Mesothelial cell of epicardium (in vitro differentiated cells): ENCODE measurements around the gene HEATR3. TPM values are rescaled to one million over a fixed set of nuclear protein-coding genes. Genes with fewer than 3 reads are reported as not detected.
"Not testable (repeated sequence)": the region's sequence is repeated elsewhere in the genome, so short reads cannot be mapped to it uniquely, and the experiment has no call there.

Experiments used
- DNase-seq, 2 experiments: peaks; one replicate each; pipeline ENCODE4 v3.0.0; 2021; ENCODE audit warnings: low spot score in 2 of 2; ENCODE audit not compliant: unreplicated experiment in 2 of 2
- H3K27ac Mint-ChIP-seq: 2 replicates; pipeline ENCODE4 v1.8.0; 2021; ENCODE audit warnings: mixed read lengths
- H3K27me3 Mint-ChIP-seq: 2 replicates; pipeline ENCODE4 v1.8.0; 2021; ENCODE audit warnings: low read depth, mixed read lengths
- H3K36me3 Mint-ChIP-seq: 2 replicates; pipeline ENCODE4 v1.8.0; 2021; ENCODE audit warnings: mixed read lengths
- H3K4me1 Mint-ChIP-seq: 2 replicates; pipeline ENCODE4 v1.8.0; 2021; ENCODE audit warnings: mixed read lengths
- H3K4me3 Mint-ChIP-seq: 2 replicates; pipeline ENCODE4 v1.8.0; 2021; ENCODE audit warnings: mild to moderate bottlenecking, moderate library complexity, mixed read lengths
- H3K9me3 Mint-ChIP-seq: 2 replicates; pipeline ENCODE4 v1.8.0; 2021; ENCODE audit warnings: mixed read lengths
- CTCF ChIP-seq: fragments of 200-600 bp; sonication (generic); IDR thresholded peaks from one replicate; pipeline ENCODE4 v1.5.0; 2021; ENCODE audit warnings: antibody characterized with exemption; ENCODE audit not compliant: unreplicated experiment
- total RNA-seq: library from RNA; stranded (reverse); gene quantifications from 3 replicates; pipeline ENCODE4 v1.2.1, GENCODE V29; 2021

Gene HEATR3
- total RNA-seq, 1 donor from 2014 or later: 19.2 TPM

- H3K4me1 Mint-ChIP-seq: no peaks in the 10 kb centered on the region
- peaks cover 2% of the 10 kb centered on the region for H3K27me3 Mint-ChIP-seq
- H3K27ac Mint-ChIP-seq: no peak overlapping the region
- no peak for DNase-seq
- H3K36me3 Mint-ChIP-seq: peaks cover 2% of the 10 kb centered on the region
- H3K4me3 Mint-ChIP-seq: no peak overlapping the region
- TF ChIP-seq CTCF: no peak
- peaks cover 4% of the 10 kb centered on the region for H3K9me3 Mint-ChIP-seq
These were observed 56.1 kb downstream of the HEATR3 start for GRCh38 chr16:50121721-50122445.

DNA sequence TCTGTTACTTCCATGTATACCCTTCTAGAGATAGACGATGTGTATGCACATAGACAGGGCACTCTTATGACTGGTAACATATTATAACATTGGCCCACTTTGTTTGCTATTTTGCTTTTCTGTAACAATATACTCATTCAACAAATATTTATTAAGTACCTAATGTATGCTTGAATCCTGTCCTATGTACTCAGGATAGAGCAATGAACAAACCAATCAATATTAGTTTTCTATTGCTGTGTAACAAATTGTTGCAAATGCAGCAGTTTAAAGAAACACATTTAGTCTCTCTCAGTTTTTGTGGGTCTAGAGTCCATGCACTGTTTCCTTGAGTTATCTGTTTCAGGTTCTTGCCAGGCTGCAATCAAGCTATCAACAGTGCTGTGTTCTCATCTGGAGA is 57.6 kb downstream of the HEATR3 start:
- H3K9me3 Mint-ChIP-seq: peaks cover 4% of the 10 kb centered on the region
- H3K36me3 Mint-ChIP-seq: peaks cover 2% of the 10 kb centered on the region
- no peak for TF ChIP-seq CTCF
- H3K27ac Mint-ChIP-seq: no peak overlapping the region
- H3K27me3 Mint-ChIP-seq: peaks cover 2% of the 10 kb centered on the region
- no peak for DNase-seq
- H3K4me1 Mint-ChIP-seq: no peaks in the 10 kb centered on the region
- no peak overlapping the region for H3K4me3 Mint-ChIP-seq

DNA sequence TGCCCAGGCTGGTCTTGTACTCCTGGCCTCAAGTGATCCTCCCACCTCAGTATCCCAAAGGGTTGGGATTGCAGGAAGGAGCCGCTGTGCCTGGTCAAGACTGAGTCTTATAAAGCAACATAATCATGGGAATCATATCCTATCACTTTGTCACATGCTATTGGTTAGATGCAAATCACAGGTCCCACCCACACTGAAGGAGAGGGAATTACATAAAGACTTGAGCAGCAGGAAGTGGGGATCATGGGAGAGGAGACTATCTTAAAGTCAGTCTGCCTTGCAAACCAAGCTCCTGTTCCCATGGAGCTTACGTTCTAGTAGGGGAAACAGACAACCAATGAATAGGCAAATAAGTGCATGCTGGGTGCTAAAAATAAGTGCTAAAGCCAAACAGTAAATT is 59.0 kb downstream of the HEATR3 start:
- TF ChIP-seq CTCF: no peak
- Mint-ChIP-seq H3K27me3 (no peaks in the 10 kb centered on the region), H3K4me1 (no peaks in the 10 kb centered on the region), H3K9me3 (peaks cover 4% of the 10 kb centered on the region), H3K36me3 (peaks cover 2% of the 10 kb centered on the region), H3K4me3 (no peak overlapping the region), H3K27ac (no peak overlapping the region)
- DNase-seq: no peak

- Mint-ChIP-seq H3K4me1 (no peaks in the 10 kb centered on the region), H3K36me3 (peaks cover 2% of the 10 kb centered on the region), H3K4me3 (no peak overlapping the region), H3K9me3 (peaks cover 4% of the 10 kb centered on the region), H3K27me3 (no peaks in the 10 kb centered on the region), H3K27ac (no peak overlapping the region)
- no peak for TF ChIP-seq CTCF
- DNase-seq: no peak
These were observed 60.4 kb downstream of the HEATR3 start for GRCh38 chr16:50126183-50126582.

DNA sequence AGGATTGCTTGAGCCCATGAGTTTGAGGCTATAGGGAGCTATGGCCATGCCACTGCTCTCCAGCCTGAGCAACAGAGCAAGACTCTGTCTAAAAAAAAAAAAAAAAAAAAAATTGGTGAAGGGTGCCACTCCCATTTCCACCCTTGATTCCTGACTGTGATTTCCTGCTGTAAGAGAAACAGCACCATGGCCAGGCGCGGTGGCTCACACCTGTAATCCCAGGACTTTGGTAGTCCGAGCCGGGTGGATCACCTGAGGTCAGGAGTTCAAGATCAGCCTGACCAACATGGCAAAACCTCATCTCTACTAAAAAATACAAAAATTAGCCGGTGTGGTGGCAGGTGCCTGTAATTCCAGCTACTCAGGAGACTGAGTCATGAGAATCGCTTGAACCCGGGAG is 66.8 kb downstream of the HEATR3 start:
- H3K27me3 Mint-ChIP-seq, H3K4me1 Mint-ChIP-seq, DNase-seq, H3K27ac Mint-ChIP-seq, H3K4me3 Mint-ChIP-seq, H3K36me3 Mint-ChIP-seq, H3K9me3 Mint-ChIP-seq: not testable (repeated sequence)

- DNase-seq: no peak
- no peaks in the 10 kb centered on the region for H3K27me3 Mint-ChIP-seq
- TF ChIP-seq CTCF: no peak
- H3K4me1 Mint-ChIP-seq: no peaks in the 10 kb centered on the region
- no peaks in the 10 kb centered on the region for H3K9me3 Mint-ChIP-seq
- H3K27ac Mint-ChIP-seq: no peak overlapping the region
- H3K4me3 Mint-ChIP-seq: no peak overlapping the region
- no peaks in the 10 kb centered on the region for H3K36me3 Mint-ChIP-seq
These were observed 67.4 kb downstream of the HEATR3 start for GRCh38 chr16:50133214-50133613.
